ENCODE data around the gene NXPH1.
A peak's percentile ranks its signal among the peaks of the same experiment; 100 is the strongest.

The NXPH1 gene

GRCh38 chr7:8440670-8441069 lies 7.3 kb downstream of the NXPH1 start:
- H3K27me3 Mint-ChIP-seq (ENCODE audit: low read depth, poor library complexity): peaks cover 100% of the 10 kb centered on the region
- H3K36me3 Mint-ChIP-seq (ENCODE audit: low read depth): no peaks in the 10 kb centered on the region
- DNase-seq: no peak
- no peak overlapping the region for H3K4me3 Mint-ChIP-seq
- no peaks in the 10 kb centered on the region for H3K9me3 Mint-ChIP-seq
- peaks cover 33% of the 10 kb centered on the region for H3K4me1 Mint-ChIP-seq
- TF ChIP-seq, protein P1, sequence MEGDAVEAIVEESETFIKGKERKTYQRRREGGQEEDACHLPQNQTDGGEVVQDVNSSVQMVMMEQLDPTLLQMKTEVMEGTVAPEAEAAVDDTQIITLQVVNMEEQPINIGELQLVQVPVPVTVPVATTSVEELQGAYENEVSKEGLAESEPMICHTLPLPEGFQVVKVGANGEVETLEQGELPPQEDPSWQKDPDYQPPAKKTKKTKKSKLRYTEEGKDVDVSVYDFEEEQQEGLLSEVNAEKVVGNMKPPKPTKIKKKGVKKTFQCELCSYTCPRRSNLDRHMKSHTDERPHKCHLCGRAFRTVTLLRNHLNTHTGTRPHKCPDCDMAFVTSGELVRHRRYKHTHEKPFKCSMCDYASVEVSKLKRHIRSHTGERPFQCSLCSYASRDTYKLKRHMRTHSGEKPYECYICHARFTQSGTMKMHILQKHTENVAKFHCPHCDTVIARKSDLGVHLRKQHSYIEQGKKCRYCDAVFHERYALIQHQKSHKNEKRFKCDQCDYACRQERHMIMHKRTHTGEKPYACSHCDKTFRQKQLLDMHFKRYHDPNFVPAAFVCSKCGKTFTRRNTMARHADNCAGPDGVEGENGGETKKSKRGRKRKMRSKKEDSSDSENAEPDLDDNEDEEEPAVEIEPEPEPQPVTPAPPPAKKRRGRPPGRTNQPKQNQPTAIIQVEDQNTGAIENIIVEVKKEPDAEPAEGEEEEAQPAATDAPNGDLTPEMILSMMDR (IDR thresholded peaks at IDR 0.05): no peak
- no peak overlapping the region for H3K27ac Mint-ChIP-seq

DNA sequence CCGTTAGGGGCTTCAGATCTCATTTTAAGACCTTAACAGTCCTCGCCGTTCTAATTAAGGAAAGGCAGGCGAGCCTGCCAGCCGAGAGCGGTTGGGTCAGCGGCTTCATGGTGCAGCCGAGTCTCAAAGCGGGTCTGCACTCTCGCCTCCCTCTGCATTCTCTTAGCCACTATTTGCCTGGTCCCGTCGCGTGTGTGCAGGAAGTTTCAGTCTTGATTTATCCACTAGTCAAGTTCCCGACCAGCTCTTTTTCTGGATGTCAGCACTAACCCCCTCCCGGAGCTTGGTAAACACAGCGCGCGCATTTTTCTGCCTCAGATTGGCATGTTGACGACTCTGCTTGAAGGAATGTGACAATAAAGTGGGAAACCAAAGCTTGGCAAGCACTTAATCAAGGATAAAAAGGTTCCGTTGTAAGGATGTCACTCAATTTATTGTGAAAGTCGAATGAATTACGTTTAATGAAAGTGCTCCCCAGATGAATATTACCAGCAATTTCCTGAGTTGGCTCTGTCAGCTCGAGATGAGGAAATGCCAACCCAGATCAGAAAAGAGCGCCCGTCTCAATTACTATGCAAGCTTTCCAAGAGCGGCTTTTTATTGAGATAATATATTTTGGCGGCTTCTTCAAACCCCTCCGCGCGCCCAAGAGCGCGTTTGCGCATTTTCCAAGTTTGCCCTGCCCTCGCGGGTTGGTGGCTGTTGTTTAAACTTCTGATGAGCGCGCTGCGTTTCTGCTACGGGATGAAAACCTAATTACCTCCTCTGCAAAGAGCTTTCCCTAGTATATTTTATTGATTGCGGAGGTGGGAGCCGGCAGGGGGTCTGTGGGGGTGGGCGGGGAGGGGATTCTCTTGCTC lies 7.9 kb downstream of the NXPH1 start:
- DNase-seq: peak; percentile 20
- no peaks in the 10 kb centered on the region for H3K9me3 Mint-ChIP-seq
- no peak overlapping the region for H3K27ac Mint-ChIP-seq
- peaks cover 33% of the 10 kb centered on the region for H3K4me1 Mint-ChIP-seq
- peaks cover 100% of the 10 kb centered on the region for H3K27me3 Mint-ChIP-seq (ENCODE audit: low read depth, poor library complexity)
- no peaks in the 10 kb centered on the region for H3K36me3 Mint-ChIP-seq (ENCODE audit: low read depth)
- TF ChIP-seq, protein P1 (IDR thresholded peaks at IDR 0.05): no peak
- peak overlapping the region; percentile 20 for H3K4me3 Mint-ChIP-seq

DNA sequence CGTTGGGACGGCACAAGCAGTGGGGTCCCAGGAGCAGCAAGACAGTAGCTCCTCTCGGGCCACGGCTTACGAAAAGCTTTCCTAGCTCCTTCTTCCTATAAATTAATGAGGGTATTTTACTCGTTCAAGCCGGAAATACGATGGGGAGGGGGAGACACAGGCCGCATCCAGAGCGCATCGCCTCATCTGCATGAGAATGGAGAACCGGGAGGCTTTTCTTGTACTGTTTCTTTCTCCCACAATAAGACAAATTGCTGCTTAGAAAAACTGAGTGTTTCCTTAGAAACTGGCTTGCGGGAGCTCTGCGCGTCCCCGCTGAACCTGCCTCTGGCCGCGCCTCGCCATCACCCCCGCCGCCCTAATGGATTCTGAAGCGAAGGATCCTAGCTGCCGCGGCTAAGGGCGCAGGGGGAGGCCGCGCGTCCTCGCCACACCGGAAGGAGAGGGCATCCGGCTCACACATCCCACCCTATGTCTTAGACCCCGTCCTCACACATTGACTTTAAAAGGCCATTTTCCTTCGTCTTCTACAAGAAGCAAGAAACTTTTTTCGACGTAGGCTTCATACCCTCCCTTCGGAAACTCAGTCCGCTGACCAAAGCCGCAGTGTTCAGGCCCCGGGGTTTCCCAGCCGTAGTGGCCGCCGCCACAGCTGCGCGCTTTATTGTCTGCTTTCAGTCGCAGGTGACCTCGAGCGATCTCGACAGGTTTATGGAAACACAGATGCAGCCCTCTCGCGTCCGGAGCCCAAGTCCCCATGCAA lies 8.8 kb downstream of the NXPH1 start:
- H3K27me3 Mint-ChIP-seq (ENCODE audit: low read depth, poor library complexity): peaks cover 99% of the 10 kb centered on the region
- peak overlapping the region; percentile 78 for H3K4me3 Mint-ChIP-seq
- TF ChIP-seq, protein P1 (IDR thresholded peaks at IDR 0.05): no peak
- peaks cover 33% of the 10 kb centered on the region for H3K4me1 Mint-ChIP-seq
- H3K36me3 Mint-ChIP-seq (ENCODE audit: low read depth): no peaks in the 10 kb centered on the region
- H3K27ac Mint-ChIP-seq: no peak overlapping the region
- no peaks in the 10 kb centered on the region for H3K9me3 Mint-ChIP-seq
- peak; percentile 10 for DNase-seq

GRCh38 chr7:8442814-8443304 lies 9.4 kb downstream of the NXPH1 start:
- peak; percentile 99 for DNase-seq
- no peak overlapping the region for H3K27ac Mint-ChIP-seq
- H3K4me1 Mint-ChIP-seq: peaks cover 33% of the 10 kb centered on the region
- no peaks in the 10 kb centered on the region for H3K9me3 Mint-ChIP-seq
- H3K36me3 Mint-ChIP-seq (ENCODE audit: low read depth): no peaks in the 10 kb centered on the region
- TF ChIP-seq, protein P1 (IDR thresholded peaks at IDR 0.05): no peak
- peaks cover 93% of the 10 kb centered on the region for H3K27me3 Mint-ChIP-seq (ENCODE audit: low read depth, poor library complexity)
- peak overlapping the region; percentile 78 for H3K4me3 Mint-ChIP-seq

DNA sequence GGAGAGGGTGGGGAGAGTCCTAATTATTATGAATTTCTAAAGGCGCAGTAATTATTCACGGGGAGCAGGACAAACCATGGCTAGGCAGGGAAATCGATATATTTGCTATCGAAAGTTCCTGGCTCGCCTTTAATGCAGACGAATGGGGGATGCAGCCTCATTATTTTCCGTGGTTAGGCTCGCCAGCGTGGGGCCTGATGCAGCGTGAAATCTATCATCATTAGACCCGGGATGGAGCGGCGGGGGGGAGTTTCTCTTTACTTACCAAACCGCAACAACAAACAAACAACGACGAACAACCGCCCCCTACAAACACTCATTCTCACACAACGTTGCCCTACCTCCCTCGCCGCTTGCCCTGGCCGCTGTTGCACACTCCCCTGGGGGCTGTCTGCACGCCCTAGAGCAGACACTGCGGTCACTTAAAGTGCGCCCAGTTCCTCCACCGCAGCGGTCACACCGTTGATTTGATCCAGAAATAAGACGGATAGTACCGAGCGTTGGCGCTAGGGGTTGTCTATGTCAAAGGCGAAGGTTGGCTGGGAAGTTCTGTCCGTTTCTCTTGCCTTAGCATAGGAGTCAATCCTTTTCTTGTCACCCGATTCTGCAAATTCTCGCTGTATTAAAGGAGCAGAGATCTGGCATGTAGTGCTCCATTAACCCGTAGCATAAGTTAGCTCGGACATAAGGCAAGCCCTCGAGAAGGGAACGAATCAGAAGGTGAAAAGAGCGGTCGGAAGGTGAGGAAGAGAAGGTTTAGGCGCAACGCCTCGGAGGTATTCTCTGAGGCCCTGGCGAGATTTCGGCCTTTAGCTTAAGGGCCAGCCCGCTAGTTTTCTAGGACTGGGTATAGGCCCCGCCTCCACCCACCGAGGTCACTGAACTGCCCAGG lies 10.4 kb downstream of the NXPH1 start:
- DNase-seq: peak; percentile 55
- Mint-ChIP-seq H3K36me3 (ENCODE audit: low read depth) (no peaks in the 10 kb centered on the region), H3K27me3 (ENCODE audit: low read depth, poor library complexity) (peaks cover 89% of the 10 kb centered on the region), H3K4me1 (peaks cover 33% of the 10 kb centered on the region), H3K4me3 (peak overlapping the region; percentile 83), H3K27ac (no peak overlapping the region), H3K9me3 (no peaks in the 10 kb centered on the region)
- TF ChIP-seq, protein P1 (IDR thresholded peaks at IDR 0.05): peak; percentile 37

All from nephron progenitor cell (in vitro differentiated cells).